HG03159 (cell line): Measurements from ENCODE around the gene ERC2.

Source experiments
- ATAC-seq: cut with Tn5 transposase; IDR thresholded peaks from one replicate; pipeline ENCODE4 v1.9.1; 2021; ENCODE audit warnings: mild to moderate bottlenecking, moderate library complexity; ENCODE audit not compliant: unreplicated experiment

Gene ERC2

DNA sequence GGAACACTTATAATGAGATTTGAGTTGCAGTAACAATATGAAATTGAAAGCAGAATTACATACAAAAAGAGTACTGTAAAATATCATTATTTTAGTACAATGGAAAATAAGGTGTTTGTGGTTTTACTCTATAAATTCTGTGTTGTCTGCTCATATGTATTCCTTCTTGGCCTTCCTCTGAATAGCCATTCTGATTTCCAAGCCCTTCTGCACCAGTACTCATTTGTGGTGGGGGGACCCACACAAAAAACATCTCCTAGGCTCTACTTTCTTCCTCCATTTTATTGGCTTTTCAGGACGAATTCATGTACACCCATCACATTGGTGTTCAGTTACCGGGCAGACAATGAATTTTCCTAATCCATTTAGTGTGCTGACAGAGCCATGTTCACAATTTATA is 338.2 kb downstream of the ERC2 start:
- no peak for ATAC-seq

DNA sequence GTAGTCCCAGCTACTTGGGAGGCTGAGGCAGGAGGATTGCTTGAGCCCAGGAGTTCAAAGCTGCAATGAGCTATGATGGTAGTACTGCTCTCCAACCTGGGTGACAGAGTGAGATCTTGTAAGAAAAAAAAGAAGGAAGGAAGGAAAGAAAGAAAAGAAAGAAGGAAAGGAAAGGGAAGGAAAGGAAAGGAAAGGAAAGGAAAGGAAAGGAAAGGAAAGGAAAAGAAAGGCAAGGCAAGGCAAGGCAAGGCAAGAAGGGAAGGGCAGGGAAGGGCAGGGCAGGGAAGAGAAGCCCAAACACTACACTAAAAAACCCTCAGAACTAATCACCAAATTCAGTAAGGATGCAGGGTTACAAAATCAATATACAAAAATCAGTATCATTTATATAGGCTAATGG is 341.6 kb downstream of the ERC2 start:
- ATAC-seq, result no peak

DNA sequence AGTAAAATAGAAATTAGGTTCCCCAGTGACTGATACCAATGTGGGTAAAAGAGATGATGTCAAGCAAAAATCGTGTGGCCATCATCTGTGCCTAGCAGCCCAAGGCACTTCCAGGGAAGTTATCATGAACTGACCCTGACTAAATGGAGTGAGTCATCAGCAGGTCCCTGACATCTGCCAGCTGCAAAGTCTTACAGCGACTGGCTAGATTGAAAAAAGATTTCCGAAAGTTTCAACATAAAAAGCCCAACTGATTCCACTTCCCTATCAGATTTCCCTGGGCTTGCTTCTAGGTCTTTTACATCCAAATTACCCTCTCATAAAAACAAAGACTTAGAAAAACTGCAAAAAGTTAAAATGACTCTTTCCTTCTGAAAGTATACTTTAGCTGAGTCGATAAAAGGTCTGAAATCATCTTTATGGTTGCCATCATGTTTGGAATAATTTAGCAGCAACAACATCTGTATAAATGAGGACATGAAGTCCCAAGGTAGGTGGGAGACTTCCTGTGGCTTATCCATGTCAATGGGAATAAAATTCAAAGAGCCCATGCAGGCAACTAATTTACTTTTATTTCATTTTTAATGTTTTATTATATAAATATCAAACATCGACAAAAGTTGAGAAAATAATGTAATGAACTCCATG is 342.8 kb downstream of the ERC2 start:
- no peak for ATAC-seq

DNA sequence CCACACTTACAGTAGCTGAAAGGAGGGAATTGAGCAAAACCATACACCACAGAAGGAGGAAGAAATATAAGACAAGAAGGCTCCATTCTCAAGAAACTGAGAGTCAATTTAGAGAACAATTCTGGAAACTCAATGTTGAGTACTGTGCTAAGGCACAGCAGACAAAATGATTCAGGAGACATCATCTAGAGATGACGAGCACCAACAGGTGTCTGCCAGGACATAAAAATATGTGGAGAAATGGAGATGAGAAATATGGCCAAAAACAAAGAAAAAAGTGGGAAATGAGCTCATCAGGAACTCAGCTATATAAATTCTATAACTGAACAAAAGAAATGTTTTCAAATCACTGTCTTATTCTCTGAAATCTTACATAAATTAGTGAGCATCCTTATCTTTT is 343.7 kb downstream of the ERC2 start:
- ATAC-seq, result no peak

DNA sequence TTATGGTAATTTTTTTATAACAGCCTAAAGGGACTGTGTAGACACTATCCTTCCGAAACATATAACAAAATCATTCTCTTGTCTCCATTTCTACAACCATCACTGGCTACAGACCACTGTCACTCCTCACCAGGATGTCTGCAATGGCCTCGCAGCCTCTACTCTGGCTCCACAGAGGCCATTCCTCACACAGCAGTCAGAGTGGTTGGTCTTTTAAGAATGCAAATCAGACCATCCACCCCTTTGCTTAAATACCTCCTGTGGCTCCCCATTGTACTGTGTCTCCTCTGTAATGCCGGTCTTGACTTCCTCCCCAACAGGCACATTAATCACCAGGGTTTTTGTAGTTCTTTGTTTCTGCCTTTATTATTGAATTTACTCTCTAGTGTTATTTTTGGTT is 344.8 kb downstream of the ERC2 start:
- ATAC-seq, result no peak

DNA sequence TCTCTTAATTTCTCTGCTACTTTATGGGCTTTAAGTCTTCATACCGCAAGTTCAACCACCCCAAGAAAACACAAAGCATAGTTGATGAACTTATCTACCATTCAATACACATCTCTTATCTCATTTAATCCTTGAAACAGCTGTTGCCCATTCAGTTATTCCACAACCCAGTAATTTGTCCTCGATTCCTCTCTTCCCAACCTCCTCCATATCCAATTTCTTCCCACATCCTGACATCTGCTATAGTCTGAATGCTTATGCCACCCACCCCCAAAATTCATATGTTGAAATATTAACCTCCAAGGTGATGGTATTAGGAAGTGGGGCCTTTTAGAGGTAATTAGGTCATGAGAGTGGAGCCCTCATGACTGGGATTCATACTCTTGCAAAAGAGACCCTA is 345.4 kb downstream of the ERC2 start:
- no peak for ATAC-seq

DNA sequence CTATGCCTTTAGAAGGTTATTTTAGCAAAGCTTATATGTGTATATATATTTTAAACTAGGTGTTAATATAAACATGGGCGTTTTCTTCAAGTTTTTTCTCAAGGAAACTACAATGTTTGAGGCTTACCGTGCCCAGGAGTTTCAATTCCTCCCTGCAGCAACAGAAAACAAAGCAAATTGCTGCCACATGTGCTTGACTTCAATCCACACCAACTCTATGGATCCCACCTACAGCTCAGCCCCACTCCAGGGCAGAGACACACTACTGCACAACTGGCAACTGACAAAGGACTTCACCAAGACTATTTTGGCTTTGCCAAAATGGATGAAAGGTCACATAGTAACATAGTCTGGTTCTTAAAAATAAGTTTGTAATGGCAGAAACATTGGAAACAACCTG is 346.6 kb downstream of the ERC2 start:
- no peak for ATAC-seq

DNA sequence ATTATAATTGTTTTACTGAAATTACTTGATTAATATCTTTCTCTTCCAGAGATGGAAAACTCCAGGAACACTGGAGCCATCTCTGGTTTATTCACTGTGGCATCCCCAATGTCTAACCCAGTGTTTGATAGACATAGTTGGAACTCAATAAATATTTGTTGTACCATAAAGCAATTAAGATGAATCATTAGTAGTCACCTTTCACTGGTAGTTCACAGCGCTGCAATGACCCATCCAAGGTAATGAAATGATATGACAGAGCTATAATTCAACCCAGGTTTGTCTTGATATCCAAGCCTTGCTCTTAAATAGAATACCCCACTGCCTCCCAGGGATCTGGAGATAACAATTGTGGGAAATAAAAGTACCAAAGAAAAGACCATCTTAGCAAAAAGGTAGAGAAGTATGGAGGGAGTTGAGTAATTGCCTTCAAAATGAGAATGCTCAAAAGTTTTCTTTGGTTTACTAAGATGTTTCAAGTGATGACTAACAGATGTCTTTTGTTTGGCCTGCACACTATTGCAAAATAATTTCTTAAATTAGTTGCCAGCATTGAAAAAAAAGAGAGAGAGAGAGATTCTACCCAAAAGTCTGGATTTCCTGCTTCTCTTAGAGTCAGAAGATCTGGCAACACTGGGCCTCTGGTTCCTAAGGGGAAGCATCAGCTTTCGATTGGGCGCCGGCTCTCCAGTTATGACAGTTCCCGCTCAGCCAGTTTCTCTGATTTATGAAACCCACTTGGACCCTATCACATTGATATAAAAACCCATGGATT is 348.5 kb downstream of the ERC2 start:
- no peak for ATAC-seq

DNA sequence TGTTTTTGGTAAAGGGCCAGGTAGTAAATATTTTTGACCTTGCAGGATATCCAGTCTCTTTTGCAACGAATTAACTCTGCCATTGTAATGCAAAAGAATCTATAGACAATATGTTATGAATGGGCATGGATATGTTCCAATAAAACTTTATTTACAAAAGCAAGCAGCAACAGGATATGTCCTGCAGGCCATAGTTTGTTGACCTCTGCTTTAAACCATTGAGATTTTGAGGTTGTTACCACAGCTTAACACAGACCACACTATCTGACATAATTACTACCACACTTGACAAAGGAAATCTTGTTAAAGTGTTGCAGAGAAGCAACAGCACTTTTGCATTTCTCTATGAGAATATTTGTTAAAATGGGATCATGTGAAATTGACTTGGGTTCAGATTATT is 349.3 kb downstream of the ERC2 start:
- no peak for ATAC-seq

DNA sequence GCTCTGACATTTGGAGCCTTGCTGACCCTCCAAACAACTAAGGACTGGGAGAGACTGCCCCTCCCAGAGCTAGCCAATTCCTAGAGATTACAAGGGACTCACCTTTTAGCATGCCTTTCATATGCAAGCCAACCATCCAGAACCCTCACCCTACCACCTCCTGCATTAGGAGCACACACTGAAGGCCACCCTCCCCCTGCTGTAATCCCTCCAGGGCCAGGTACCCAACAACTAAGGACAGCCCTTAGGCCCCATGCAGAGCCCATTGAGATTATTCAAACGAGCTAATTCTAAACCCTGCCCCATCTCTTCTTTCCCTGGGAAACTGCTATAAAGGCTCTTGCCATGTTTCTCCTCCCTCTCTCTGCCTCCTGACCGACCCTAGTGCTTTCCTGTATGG is 352.6 kb downstream of the ERC2 start:
- ATAC-seq, result no peak

DNA sequence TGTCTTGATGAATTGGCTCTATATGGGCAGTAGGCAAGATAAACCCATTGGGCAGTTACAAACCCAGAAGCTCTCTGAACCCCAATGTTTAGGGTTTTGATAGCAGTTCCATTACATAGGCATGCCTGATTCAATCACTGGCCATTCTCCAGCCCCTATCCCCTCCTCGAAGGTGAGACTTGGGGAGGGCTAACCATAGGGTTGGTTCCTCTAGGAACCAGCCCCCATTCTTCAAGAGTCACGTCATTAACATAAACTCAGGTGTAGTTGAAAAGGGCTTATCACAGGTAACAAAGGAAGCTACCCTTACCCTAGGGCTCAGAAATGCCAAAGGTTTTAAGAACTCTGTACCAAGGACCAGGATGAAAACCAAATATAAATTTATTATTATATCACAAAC is 353.1 kb downstream of the ERC2 start:
- ATAC-seq, result no peak

DNA sequence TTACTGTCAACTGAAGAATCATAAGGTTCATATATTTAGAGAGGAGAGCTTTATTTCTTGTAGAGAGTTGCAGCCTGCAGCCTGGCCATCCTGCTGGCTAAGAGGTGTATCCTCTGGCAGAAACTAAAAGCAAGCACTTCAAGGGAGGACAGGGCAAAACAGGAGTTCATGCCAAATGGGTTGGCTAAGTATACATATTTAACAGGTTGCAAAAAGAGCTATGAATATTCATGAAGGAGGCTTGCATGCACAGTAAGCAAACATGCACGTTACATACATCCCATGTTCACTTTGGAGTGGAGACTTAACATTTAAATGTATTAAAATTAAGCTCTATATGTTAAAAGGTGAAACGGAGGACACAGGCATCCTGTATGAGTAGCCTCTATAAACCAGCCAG is 354.4 kb downstream of the ERC2 start:
- ATAC-seq, result no peak

DNA sequence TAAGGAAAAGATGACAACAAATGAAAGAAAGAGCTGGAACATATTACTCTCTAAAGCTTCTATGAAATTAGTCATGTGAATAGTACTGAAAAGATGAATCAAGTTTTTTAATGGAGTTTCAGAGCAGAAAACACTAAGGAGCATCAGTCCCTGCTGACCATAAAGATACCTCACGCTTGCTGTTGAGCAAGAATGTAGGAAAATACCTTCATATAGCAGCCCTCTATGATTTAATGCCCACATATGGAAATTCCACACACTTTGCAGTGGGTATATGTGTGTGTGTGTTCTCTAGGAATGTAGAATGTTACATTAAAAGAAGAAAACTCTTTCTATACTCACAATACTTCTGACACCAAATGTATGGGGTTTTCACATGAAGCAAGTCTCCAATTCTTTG is 355.0 kb downstream of the ERC2 start:
- no peak for ATAC-seq

DNA sequence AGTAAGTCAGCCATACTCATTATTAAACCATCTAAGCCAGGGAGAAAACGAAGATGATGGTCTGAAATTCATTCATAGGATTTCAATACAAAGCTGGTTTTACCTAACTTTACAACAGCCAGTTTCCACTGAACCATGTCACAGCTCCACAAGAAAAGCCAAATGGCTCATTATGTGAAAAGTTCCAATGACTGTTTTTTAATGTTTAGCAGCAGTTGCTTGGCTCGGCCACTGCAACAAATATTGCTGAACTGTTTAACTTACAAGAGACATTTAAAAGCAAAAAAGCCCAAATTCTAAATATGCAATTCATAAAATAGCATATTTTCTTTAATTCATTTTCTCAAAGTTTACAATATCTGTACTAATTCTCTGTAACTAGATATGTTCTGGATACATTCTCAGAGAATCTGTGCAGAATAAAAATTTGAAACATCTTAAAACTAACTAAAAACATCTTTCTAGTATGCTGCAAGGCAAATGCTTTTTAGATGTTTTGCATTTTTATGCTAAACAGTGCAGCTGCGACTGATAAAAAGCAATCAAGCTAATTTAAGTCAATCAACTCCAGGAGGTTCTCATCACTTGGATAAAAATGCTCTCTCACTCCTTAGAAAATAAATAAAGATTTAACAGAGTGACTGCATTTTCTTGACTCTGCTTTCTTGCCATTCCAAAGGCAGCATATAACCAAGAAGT is 356.5 kb downstream of the ERC2 start:
- ATAC-seq, result no peak

DNA sequence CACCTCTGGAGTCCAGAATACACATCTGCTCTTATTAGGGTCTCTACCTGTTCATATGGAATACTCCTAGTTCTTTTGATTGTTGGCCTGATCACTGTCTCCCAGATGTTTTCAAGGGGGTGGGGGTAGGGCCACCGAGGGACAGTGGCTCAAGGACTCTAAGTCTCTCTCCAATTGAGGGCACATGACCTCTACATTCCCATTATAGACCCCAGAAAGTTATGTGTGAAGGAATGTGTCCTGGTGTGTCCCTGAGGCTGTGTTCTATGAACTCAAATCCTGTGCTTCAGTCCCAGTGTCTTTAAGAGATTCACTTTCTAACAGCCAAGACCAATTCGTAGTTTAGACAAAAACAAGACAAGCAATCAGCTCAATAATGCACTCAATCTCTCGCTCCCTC is 357.4 kb downstream of the ERC2 start:
- no peak for ATAC-seq

DNA sequence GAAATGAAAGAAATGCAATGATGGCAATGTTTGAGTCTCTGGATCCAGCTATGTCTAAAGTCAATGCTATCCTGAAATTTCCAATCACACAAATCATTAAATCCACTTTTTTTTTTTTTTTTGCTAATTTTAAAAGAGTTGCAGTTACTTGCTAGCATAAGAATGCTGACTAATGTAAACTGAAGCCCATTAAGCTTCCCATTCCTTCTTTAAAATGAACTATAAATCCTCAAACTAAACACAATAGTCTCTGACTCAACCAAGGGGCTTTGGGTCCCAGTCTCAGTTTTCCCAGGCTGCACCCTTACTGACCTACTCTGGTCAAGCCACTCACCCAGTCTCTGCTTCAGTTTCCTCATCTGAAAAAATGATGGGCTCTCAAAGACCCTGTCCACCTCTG is 361.1 kb downstream of the ERC2 start:
- no peak for ATAC-seq

DNA sequence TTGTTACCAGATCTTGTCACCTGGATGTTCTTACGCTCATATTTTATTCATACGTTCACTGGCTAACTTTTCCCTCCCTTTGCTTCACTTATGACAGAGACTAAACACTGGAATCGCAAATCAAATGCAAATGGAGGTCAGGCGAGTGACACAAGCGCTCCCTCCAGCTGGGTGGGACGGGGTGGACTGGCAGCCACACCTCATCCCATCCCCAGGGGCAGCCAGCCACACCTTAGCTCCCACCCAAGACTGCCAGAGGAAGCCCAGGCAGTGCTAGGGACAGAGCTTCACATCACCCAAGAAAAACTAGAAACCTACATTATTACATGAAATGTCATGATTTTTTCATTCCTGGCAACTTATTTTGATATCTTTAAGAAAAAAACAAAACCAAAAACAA is 366.2 kb downstream of the ERC2 start:
- ATAC-seq, result no peak

DNA sequence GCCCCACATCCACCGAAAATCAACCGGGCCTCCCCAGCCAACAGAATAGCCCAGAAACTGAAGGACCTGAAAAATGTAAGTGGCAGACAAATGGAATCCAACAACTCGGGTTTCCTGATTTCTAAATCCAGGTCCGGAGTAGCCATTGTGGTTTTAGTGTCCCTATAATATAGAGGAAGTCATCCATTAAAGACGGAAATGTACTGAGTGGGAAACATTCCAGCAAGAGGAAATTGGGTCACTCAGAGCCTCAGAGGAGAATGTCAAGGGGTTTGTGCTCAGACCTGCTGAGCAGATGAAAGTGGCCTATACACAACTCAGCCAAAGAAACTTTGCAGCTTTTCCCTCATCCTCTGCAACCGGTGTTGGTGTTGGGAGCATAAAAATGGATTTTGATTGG is 366.7 kb downstream of the ERC2 start:
- no peak for ATAC-seq

DNA sequence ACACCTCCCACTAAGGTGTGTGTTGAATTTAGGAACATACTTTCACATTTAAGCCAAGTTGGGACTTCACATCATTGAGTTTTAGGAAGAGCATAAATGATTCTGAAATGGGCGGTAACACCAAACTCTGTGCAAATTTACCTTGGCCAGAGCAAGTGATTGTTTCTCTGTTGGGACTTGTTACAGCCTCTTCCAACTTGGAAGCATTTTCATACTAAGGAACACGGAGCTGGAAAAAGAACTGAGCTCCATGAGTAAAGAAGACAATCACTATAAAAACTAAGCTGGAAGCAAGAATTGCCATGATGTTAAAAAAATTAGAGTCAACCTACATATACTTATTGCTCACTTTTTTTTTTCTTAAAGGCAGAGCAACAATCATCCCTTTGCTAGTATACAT is 371.3 kb downstream of the ERC2 start:
- ATAC-seq, result no peak

DNA sequence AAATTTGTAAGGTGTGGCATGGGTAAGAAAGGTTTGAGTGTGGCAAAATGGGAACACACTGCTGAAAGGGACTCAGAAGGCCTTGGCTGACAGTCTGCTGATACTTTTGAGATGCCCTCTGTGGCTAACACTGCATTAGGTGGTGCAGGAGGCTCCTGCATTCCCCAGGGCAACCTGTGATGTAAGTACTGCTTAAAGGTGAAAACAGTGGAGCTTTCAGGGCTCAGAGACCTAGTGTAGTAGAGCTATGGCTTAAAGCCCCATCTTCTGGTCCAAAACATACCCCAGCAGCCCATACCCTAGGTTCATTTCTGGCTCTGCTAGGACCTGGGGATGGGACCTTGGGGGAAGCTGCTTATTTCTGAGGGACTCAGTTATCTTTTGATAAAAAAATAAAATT is 374.1 kb downstream of the ERC2 start:
- ATAC-seq, result no peak

DNA sequence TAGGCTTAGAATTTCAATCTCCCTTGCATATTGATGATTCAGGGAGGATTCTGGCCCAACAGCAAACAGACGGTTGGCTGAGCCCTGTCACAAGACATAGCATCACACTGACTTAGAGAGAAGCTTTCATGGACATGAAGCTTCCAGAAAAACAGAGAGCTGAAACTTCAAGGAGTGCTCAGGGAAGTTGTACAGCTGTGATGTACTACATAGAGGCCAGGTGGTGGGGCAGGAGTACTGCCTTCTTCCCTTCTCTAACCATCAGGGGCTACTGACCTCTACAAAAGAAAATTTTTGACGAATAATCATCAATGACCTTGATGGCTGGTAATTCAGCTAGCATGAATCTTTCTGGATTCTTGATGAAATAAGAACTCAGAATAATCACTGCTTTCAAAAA is 378.5 kb downstream of the ERC2 start:
- no peak for ATAC-seq

DNA sequence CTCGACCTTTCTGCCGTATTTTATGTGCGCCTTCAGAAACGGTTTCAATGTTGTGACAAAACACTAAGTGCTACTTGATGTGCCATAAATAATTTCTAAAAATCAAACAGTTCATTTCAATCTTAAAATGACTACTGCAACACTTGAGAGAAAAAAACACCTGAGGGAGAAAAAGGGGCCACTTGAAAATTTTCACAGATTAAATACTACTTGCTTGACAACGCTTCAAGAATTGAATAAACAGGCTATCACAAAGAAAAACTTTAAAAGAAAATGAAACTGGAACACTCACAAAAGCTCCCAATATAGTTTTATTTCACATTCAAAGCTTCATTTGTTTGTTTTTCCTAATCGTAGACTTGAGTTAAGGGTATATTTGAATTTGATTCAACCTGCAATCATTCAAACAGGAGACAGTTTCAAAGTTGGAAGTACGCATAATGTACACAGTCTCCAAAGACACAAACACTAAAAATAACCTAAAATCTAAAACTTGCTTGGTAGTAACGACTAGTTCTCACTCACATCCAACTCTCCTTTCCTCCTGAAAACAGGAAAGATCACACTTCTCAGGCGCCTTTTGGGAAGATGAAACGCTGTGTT is 380.7 kb downstream of the ERC2 start:
- ATAC-seq, result no peak
